Measurements from ENCODE around the gene ATP2A1.

The ATP2A1 gene

GRCh38 chr16:28878083-28878926 lies at the start of gene ATP2A1:
Gene ATP2A1, plus strand, starts transcription at chr16:28878488. Its CDS starts 184 bp downstream, at chr16:28878672.
- DNase-seq (ENCODE audit: low spot score) = no peak

DNA sequence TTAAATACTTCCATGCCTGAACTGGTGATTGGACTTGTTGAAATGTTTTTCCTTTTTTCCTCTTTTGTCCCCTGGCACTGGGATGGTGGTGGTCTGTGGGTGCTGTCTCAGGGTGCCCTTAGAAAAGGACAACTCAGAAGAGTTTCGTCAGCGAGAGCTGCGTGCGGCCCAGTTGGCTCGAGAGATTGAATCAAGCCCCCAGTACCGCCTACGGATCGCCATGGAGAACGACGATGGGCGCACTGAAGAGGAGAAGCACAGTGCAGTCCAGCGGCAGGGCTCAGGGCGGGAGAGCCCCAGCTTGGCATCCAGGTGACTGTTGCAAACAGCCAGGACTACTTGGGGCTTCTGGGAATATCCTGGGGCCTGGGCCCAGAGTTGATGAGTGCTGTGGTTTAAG lies 48.5 kb upstream of the ATP2A1 start:
- no peak for DNase-seq (ENCODE audit: low spot score)

- DNase-seq (ENCODE audit: low spot score) = no peak
Observed at GRCh38 chr16:28830531-28830930, 47.8 kb upstream of the ATP2A1 start.

- no peak for DNase-seq (ENCODE audit: low spot score)
Observed at GRCh38 chr16:28834349-28834748, 43.9 kb upstream of the ATP2A1 start.

- DNase-seq (ENCODE audit: low spot score) = no peak
Observed at GRCh38 chr16:28834873-28835863, 43.1 kb upstream of the ATP2A1 start.

- no peak for DNase-seq (ENCODE audit: low spot score)
Observed at GRCh38 chr16:28835864-28836760, 42.2 kb upstream of the ATP2A1 start.

DNA sequence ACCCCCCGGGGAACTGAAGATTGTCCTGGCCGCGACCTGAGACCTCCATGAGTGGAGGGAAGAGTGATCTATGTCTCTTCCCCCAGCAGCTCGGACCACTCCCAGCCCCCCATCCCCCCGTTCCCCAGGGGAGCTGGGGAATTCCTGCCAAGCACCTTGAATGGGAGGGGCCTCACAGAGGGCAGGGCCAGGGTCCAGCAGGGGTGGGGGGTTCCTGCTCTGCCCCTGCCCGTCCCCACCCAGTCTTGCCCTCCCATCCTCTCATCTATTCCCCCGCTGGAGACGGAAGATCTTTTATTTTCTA lies 41.6 kb upstream of the ATP2A1 start:
- DNase-seq (ENCODE audit: low spot score) = no peak

DNA sequence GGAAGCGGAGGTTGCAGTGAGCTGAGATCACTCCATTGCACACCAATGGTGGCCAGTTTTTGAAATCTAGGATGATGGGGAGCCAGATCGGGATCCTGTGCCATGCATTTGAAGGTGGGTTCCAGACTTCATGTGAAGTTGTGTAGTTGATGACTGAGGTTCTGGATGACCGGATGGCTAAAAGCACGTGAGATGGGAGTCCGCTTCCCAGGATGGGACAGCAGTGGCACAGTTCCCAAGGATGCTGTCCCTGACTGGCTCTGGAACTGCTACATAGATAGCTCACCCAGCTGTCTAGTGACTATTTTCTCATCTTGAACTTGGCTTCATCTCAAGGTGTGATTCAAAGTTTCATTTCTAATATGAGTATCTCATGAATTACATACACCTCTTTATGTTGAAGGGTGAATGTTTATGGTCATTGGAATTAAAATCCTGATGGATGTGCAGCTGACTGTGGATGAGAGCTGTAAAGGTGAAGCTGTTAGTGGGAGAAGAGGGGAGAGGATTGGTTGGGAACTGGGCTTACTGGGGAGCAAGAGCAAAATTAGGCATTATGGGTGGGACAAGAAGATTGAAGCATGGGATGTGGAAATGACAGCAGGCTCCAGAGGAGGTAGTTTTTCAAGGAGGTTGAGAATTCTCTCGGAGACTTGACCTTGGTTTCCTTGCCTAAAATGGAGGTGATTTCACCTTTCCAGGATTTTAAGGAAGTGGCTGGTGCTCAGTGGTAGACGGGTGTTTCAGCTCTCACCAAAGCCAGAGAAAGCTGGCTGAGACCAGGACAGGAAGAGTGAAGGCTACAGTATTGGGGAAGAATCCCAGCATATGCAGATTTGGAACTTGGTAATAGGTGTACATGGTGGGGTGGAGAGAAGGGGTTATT lies 40.4 kb upstream of the ATP2A1 start:
- DNase-seq (ENCODE audit: low spot score) = no peak

GRCh38 chr16:28838558-28838918 lies 39.8 kb upstream of the ATP2A1 start:
- DNase-seq (ENCODE audit: low spot score) = no peak

DNA sequence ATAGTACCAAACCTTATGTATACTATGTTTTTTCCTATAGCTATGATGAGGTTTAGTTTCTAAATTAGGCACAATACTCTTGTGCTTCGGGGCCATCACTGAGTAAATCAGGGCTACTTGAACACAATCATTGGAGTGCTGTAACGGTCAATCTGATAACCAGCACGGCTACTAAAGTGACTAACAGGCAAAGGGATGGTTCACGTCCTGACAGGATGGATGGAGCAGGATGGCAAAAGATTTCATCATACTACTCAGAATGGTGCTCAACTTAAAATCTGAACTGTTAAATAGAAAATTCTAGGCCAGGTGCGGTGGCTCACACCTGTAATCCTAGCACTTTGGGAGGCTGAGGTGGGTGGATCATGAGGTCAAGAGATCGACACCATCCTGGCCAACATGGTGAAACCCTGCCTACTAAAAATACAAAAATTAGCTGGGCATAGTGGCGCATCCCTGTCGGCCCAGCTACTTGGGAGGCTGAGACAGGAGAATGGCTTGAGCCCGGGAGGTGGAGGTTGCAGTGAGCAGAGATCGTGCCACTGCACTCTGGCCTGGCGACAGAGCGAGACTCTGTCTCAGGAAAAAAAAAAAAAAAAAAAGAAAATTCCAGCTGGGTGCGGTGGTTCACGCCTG lies 39.2 kb upstream of the ATP2A1 start:
- DNase-seq (ENCODE audit: low spot score) = no peak

GRCh38 chr16:28839899-28840298 lies 38.4 kb upstream of the ATP2A1 start:
- no peak for DNase-seq (ENCODE audit: low spot score)

- no peak for DNase-seq (ENCODE audit: low spot score)
Observed at GRCh38 chr16:28842696-28843095, 35.6 kb upstream of the ATP2A1 start.

DNA sequence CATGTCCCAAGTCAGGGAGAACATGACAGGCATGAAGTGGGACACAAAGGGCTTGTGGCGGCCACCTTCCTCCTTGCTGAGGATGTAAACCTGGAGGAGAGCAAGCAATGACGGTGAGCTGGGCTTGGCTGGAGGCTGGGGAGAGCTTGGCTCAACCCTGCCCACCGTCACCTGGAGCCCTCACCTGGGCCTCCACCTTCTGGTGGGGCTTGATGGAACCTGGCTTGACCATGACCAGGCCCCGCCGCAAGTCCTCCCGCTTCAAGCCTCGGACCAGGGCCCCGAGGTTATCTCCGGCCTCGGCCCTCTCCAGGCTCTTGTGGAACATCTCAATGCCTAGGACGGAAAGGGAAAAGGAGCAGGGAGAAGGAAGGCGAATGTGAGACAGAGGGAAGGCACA lies 34.5 kb upstream of the ATP2A1 start:
- DNase-seq (ENCODE audit: low spot score) = no peak

GRCh38 chr16:28844226-28844885 lies 33.9 kb upstream of the ATP2A1 start:
- DNase-seq (ENCODE audit: low spot score) = no peak

GRCh38 chr16:28845293-28845692 lies 33.0 kb upstream of the ATP2A1 start:
- DNase-seq (ENCODE audit: low spot score) = peak; percentile 53

- DNase-seq (ENCODE audit: low spot score) = no peak
Observed at GRCh38 chr16:28845761-28846079, 32.6 kb upstream of the ATP2A1 start.

DNA sequence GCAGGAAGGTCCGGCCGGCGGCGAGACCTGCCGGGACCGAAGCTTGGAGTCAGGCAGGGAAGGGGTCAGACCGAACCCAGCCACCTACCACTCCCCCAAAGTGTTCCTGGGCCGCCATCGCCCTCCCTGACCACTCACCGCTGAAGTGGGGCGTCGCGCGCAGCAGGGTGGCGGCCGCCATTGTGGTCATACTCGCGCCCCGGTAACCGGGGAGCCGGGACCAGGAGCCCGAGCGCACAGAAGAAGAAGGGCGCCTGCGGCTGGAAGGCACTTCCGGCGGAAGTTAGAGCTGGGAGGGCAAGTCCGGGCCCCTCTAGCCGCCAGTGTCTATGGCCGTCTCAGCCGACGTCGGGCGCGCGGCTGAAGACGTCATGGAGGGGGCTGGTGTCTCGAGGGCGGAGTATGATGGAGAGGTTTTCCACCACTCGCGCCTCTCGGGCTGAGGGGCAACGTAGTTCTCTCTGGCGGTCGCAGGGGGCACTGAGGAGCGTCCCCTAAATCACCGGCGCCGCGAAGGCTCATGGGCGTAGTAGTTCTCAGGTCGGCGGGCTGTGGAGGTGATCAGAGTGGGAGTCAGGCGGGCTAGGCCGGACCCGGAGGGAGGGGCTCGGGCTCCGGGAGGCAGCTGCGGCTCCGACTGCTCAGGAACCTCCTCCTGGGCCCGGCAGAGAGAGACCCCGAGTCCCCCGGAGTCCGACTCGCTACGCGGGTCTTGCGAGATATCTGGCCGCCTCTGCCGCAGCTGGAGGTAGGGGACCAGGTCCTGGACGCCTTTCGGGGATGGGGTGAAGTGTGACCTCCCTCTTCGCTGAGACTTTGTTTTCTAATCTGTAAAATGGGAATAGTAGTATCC lies 32.0 kb upstream of the ATP2A1 start, which contains the start of gene TUFM:
TUFM (minus strand) TSS at position 269 of the 853 bp plus-strand sequence; CDS start at position 190, 79 bp downstream.
- peak; percentile 97 for DNase-seq (ENCODE audit: low spot score)

GRCh38 chr16:28846933-28847273 lies 31.4 kb upstream of the ATP2A1 start:
- no peak for DNase-seq (ENCODE audit: low spot score)

DNA sequence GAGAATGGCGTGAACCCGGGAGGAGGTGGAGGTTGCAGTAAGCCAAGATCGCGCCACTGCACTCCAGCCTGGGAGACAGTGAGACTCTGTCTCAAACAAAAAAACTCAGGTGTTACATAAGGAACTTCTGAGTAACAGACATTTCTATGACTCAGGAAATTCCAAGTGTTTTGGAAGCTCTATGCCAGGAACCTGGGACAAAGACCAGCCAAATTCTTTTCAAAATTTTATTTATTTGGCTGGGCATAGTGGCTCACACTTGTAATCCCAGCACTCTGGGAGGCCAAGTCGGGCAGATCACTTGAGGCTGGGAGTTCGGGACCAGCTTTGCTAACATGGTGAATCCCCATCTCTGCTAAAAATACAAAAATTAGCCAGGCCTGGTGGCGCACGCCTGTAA lies 19.9 kb upstream of the ATP2A1 start:
- no peak for DNase-seq (ENCODE audit: low spot score)

Measured in germinal center (tissue), 1 donor.